Measurements from ENCODE around the gene KLHL5.

GRCh38 chr4:39154009-39154408, 92.0 kb downstream of the KLHL5 start:
- TF ChIP-seq POLR2A (IDR thresholded peaks at IDR 0.05): no peak
- TF ChIP-seq CTCF (IDR thresholded peaks at IDR 0.05 in 4 of 5, conservative IDR thresholded peaks at IDR 0.05 in 1 of 5): no peak

All from gastrocnemius medialis (tissue), 4 donors.